PC-3 (cell line): ENCODE measurements around the gene RSF1.

Experiments
- EZH2 ChIP-seq: fragments of 300-600 bp; sonication (generic); IDR thresholded peaks from one replicate; pipeline ENCODE4 v1.6.1; 2017; ENCODE audit warnings: antibody characterized with exemption, mild to moderate bottlenecking, low read length; ENCODE audit not compliant: unreplicated experiment
- EZH2phosphoT487 ChIP-seq: fragments of 300-600 bp; sonication (generic); IDR thresholded peaks from 2 replicates; pipeline ENCODE4 v1.6.1; 2018; ENCODE audit warnings: mild to moderate bottlenecking, antibody characterized with exemption, low read length, borderline replicate concordance
- TF ChIP-seq, protein P1 (sequence below): fragments of 300-600 bp; sonication (generic); conservative IDR thresholded peaks from 2 replicates; pipeline ENCODE4 v1.5.1; 2017; ENCODE audit warnings: antibody characterized with exemption, low read depth, mild to moderate bottlenecking, low read length

DNA sequence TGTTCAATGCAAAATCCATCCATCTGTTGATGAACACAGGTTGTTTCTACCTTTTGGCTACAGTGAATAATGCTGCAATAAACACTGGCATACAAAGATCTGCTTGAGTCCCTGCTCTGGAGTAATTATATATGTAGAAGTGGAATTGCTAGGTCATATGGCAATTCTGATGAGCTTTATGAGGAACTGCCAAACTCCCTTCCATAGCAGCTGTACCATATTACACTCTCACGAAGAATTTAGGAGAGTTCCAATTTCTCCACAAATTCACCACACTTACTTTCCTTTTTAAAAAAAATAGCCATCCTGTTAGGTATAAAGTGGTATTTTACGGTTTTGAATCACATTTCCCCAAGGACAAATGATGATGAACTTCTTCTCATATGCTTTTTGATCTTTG, 62.2 kb downstream of the RSF1 start:
- TF ChIP-seq, protein P1, sequence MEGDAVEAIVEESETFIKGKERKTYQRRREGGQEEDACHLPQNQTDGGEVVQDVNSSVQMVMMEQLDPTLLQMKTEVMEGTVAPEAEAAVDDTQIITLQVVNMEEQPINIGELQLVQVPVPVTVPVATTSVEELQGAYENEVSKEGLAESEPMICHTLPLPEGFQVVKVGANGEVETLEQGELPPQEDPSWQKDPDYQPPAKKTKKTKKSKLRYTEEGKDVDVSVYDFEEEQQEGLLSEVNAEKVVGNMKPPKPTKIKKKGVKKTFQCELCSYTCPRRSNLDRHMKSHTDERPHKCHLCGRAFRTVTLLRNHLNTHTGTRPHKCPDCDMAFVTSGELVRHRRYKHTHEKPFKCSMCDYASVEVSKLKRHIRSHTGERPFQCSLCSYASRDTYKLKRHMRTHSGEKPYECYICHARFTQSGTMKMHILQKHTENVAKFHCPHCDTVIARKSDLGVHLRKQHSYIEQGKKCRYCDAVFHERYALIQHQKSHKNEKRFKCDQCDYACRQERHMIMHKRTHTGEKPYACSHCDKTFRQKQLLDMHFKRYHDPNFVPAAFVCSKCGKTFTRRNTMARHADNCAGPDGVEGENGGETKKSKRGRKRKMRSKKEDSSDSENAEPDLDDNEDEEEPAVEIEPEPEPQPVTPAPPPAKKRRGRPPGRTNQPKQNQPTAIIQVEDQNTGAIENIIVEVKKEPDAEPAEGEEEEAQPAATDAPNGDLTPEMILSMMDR = no peak
- no peak for TF ChIP-seq EZH2
- TF ChIP-seq EZH2phosphoT487 = no peak
